Activated T-cell treated with anti-CD3 and anti-CD28 coated beads for 4 hours (primary cell): ENCODE data around the gene GGT6.

Source experiments
- DNase-seq: peaks from one replicate; pipeline ENCODE4 v3.0.0-alpha.2; 2020

Gene GGT6

DNA sequence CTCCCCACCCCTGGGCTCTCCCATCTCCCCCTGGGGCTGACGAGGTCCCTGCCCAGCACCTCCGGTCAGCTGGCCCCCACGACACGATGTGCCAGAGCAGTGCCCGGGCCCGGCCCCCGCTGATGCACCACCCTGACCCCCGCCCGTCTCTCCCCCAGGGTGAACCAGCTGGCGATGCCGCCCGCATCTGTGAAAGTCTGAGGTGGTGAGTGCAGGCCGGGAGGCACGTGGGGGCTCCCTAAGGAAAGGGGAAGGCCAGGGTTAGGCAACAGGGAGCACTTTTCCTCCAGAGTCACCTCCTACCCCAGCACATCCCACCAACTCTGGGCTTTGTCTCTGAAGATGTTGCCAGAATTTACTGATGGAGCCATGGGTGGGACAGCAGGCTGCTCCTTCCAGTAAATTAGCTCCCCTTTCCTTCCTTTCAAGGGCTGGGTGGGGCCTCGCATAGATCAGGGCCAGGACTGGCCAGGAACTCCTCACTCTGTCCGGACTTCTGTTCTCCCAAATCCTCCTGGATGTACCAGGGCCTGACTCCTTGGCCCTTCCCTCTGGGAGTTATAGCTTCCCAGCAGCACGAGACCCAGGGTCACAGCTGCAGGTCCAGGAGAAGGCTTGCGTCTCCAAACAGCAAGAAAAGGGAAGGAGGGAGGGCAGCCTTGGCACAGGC lies 23.5 kb downstream of the GGT6 start:
- DNase-seq = no peak

DNA sequence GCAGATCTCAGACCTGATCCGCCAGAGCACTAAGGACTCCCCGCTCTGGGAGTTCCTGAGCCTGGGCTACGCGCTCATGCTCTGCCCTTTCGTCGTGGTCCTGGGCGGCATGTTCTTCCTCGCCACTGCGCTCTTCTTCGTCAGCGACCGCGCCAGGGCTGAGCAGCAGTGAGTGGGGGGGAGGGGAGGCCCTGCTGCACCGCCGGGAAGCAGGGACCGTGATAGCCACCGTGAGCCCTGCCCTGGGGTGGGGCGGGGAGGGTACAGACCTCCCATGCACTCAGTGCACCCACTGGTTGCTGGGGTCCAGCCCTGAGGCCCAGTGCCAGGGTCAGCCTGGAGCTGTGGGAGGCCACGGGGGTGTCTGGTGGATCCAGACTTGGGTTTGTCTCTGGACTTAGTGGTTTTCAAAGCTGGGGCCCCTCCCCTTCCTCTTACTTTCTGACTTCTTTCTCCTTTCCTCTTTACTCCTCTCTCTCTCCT lies 24.1 kb downstream of the GGT6 start:
- no peak for DNase-seq

- no peak for DNase-seq
Measured at GRCh38 chr17:4535667-4536258, 24.6 kb downstream of the GGT6 start.

DNA sequence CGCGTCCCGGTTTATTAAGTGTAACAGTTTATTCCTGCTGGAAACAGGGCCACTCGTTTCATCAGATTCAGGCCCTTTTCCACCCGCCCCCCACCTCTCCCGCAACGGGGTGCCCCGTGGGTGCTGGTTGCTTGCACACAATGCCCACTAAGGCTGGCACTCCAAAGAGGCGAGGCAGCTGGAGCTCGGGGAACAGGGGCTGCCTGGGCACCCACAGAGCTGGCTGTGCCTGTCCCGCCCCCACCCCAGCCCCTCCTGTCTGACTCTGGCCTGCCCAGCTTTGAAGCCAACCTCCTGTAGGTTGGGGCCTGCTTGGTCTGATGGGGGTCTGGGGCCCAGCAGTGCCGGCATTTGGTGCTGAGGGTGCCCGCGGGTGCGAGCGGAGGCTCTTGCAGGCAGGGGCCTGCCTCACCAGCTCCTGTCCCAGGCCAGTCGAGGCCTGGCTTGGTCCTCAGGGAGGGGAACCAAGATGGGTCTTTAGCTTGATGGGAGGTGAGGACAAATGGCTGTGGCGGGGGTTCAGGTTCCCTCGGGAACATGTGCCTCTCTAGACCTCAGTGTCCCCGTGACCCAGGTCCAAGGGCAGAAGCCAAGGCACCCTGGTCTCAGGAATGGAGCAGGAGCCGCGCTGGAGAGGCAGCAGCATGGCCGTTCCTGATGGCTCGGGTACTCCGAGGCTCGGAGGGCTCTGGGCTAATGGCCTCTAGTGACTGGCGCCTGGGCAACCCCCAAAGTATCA lies 25.3 kb downstream of the GGT6 start:
- no peak for DNase-seq

DNA sequence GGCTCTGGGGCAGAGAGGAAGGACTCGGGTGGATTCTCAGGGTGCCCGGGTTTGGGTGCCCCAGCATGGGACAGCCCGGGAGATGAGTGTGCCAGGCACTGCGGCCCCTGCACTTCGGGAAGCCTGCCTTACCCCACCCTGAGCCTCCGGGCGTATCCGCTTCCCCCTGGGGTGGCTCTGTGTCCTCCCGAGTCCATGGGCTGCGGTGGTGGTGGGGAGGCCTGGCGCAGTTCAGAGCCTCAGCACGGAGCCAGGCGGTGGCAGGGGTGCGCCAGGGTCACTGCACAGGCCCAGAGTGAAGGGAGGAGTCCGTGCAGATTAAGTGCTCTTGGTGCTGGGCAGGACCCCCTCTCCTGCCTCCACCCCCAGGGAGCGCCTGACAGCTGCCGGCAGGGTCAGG lies 25.9 kb downstream of the GGT6 start:
- DNase-seq = no peak

DNA sequence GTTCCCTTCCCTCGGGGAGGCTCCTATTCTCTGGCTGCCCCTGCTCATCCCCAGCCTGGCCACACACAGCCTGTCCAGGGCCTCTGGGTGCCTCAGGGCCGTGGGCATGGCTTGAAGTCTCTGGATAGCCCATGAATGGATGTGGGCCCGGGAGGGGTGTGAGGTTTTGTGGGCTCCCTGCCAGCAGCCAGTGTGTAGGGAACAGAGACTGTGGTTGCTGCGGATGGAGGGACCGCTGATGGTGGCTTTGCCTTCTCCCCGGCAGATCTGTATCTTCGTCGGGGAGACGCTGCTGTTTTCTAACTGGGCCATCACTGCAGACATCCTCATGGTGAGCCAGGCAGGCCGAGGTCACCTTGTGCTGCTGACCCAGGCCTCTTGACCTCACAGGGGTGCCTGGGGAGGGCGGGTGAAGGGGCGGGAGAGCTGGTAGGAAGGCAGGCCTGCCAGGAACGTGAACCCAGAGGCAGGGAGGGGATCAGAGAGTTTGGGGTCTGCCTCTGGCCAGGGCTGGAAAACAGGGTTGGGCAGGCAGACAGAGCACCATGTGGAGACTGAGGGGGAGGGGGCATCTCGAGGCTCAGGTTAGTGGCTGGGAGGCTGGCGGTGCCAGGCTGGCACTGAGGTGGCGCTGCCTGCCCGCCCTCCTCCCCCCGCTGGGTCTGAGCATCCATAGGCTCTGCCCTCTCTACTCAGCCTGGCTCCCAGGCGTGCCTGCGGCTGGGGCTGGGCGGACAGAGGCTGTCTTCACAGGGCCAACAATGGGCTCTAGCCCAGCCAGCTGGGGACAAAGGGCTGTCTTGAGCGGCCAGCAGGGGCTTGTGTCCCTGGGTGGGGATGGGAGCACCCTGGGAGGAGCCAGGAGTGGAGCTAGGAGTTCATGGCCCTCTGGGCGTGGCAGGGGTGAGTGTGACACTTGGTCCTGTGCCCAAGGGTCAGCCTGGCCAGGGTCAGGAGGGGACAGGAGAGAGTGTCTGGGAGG lies 26.6 kb downstream of the GGT6 start:
- no peak for DNase-seq

GRCh38 chr17:4532860-4533522 lies 27.4 kb downstream of the GGT6 start:
- DNase-seq = no peak

- no peak for DNase-seq
Measured at GRCh38 chr17:4531988-4532736, 28.2 kb downstream of the GGT6 start.

GRCh38 chr17:4530799-4531730 lies 29.3 kb downstream of the GGT6 start:
- no peak for DNase-seq

DNA sequence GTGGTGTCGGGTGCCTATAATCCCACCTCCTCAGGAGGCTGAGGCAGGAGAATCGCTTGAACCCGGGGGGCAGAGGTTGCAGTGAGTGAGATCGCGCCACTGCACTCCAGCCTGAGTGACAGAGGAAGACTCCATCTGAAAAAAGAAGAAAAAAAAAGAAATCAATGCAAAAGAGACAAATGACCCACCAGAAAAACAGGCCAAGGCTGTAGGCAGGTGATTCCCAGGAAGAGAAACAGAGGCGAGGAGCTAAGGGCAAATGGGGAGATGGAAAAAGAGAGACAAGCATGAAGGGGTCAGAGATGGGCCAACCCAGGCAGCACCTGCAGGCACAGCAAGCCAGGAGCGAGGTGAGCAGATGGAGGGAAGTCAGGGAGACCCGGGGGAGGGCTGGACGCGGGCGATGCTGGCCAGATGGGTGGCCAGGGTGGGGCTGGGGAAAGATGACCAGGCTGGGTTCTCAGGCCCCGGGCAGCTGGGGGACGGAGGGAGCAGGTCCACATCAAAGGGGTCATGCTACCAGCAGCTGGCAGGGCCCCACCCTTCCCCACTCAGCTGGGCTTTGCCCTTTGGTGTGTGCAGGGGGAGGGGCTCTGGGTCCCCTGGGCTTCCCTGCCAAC lies 30.7 kb downstream of the GGT6 start:
- no peak for DNase-seq

DNA sequence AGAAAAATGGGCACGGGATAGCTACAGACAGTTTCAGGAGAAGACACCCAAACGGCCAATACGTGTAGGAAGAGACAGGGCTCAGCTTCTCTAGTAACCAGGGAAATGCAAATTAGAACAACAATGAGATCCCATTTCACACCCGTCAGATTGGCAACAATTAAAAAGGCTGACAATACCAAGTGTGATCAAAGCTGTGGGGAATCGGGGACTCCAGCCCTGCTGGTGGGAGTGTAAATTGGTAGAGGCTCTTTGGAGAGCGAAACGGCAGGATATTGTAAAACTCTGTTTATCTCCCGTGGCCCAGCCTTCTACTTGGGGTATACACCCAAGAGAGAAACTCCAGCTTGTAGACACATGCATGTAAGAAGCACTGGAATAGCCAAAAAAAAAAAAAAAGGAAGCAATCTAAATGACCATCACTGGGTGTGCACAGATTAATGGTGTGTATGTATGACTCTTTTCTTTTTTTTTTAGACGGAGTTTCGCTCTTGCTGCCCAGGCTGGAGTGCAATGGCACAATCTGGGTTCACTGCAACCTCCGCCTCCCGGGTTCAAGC lies 32.7 kb downstream of the GGT6 start:
- no peak for DNase-seq

DNA sequence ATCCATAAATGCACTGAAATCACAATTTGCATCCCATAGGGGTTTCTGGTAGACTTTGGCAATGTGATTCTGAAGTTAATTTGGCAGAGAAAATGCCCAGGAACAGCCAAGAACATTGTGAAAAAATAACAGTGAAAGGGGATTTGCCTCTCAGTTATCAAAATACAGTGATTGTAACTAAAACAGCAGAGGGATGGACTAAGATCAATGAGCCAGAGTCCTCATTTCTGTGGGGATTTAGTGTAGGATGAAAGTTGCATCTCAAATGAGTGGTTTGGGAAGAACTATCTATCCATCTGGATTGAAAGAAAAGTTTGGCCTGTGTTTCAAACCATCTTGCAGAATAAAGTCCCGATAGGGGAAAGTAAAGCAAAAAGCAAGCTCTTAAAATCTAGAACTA lies 33.2 kb downstream of the GGT6 start:
- no peak for DNase-seq

GRCh38 chr17:4525691-4526397 lies 34.5 kb downstream of the GGT6 start:
- no peak for DNase-seq

- no peak for DNase-seq
Measured at GRCh38 chr17:4523946-4524345, 36.4 kb downstream of the GGT6 start.

GRCh38 chr17:4522661-4523060 lies 37.7 kb downstream of the GGT6 start:
- DNase-seq = no peak

GRCh38 chr17:4520894-4521600 lies 39.3 kb downstream of the GGT6 start:
- no peak for DNase-seq

DNA sequence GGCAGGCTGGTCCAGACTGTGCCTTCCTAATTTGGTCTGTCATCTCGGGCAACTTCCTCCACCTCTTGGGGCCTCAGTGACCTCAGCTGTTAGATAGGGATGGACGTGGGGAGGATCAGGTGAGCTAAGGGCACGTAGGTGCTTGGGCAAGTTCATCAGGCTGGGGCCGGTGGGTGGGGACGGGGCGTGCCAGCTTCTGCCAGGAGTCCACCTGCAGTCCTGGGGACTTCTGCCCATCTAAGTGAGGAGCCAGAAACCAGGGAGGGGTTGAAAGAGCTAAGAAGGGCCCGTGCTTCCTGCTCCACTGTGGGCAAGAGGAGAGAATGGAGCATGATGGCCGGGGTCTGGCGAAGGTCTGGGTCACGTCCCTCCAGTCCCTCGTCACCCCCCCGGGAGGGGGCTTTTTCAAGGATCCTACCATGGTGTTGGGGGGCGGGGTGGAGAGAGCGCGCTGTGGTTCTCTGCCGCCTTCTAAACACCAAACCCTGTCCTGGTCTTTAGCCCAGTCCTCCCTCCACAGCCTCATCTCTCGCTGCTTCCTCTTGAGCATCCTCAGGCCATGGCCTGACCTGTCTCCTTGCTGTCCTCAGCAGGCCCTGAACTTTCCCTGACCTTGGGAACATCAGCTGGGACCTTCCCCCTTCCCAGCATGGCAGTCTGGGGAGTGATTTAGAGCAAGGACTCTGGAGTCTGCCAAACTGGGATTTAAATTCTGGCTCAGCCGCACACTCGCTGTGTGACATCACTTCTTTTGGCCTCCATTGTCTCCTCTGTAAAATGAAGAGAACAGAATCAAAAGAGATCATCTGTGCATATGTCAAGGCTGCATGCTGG lies 40.1 kb downstream of the GGT6 start:
- DNase-seq = no peak
